HG03064 (cell line): Measurements from ENCODE around the gene TCF15.

Source experiments
- ATAC-seq: cut with Tn5 transposase; IDR thresholded peaks from one replicate; pipeline ENCODE4 v1.9.1; 2021; ENCODE audit warnings: low read depth; ENCODE audit not compliant: unreplicated experiment

TCF15 gene

DNA sequence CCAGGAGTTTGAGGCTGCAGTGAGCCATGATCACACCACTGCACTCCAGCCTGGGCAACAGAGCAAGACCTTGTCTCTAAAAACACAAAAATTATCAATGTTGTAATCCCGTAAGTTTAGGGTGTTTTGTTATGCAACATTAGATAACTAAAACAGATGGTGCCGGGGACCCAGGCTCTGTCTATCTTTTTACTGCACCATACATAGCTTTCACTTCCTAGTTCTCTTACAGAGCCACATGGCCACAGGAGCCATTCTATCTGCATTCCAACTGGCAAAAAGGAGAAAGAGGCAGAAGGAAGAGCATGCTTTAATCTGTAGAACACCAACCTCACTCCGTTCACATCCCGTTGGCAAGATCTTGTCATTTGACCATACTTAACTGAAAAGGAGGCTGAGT, 5.4 kb upstream of the TCF15 start:
- ATAC-seq: no peak

DNA sequence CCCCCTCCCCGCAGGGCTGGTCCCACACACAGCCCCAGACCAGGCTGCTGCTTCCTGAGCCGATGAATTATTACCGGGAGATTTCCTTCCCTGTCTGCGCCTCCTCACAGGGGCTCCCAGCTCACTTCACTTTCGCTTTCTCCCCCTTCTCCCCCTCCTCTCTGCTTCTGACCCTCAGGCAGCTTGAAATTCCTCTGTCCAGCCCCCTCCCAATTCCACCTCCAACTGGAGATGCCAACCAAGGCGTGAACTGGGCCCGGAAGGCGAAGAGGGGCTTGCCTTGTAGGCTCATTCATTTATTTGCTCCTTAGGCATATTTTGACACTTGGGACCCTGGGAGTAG, 1.7 kb upstream of the TCF15 start:
- no peak for ATAC-seq

DNA sequence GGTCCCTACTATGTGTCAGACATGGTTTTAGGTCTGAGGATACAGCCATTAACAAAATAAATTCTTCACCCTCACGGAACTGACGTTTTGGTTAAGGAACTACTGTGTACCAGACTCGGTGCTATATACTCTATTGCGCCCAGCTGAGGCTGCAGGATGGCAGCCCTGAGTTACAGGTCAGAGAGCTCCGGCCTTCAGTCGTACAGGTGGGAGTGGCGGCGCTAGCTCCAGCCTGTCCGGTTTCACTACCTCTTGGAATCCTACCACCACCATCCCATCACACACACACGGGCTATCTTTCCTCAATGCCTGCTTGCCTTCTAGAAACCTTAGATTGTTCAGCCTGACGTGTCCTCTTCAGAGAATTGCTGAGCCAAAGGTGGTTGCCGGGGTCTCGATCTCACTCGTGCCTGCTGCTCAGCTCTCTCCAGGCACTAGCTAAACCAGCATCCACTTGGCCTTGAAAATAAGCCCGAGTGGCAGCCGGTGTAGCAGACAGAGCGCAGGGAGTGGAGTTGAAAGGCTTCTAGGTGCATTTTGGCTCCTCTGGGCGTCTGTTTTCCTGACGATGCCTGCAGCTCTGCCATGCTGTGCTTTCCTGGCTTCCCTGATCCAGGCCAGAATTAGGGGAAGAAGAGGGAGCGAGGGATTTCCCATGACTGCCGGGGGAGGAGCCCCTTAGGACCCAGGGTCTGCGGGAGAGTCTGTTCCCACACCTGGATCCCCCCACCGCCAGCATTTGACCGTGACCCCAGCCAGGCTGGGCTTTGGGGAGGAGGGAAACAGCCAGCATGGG, 1.1 kb upstream of the TCF15 start:
- no peak for ATAC-seq

DNA sequence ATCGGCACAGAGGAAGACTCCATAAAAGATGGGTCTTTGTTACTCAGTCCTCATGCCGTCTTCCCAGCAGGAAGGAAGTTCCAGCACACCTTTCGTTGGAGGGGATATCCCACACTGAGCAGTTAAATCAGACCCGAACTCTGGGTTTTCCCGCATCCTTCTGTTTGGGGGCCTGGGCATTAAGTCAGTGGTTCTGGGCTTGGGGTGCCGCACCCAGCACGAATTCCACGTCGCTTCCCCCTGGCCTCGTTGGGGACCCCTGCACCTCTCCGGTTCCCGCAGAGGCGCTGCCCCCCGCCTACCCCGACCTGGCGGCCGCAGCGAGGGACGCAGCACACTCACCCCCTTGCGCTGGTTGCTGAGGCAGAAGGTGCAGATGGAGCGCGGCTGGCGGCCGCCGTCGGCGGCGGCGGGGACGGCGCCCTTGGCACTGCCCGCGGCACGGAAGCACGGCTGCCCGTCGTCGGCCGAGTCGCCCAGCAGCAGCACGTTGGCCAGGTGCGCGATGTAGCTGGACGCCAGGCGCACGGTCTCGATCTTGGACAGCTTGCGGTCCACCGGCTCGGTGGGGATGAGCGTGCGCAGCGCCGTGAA, 641 bp downstream of the TCF15 start:
- ATAC-seq: no peak

DNA sequence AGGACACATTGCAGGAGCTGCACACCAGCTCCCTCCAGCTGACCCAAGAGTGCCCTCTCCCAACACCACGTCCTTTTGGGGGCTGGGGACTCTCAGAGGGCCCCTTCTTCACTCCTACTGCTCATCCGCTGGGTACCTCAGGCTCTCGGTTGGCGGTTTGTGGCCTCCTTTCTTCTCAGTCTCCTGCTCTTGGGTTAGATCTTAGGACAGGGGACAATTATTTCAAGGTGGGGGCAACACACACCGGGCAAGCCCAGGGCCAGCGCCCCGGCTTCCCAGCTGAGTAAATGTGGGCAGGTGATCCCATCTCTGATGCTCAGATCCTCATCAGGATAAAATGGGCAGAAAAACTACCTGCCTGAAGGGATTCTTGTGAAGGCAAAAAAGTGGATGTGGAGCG, 1.1 kb downstream of the TCF15 start:
- no peak for ATAC-seq

DNA sequence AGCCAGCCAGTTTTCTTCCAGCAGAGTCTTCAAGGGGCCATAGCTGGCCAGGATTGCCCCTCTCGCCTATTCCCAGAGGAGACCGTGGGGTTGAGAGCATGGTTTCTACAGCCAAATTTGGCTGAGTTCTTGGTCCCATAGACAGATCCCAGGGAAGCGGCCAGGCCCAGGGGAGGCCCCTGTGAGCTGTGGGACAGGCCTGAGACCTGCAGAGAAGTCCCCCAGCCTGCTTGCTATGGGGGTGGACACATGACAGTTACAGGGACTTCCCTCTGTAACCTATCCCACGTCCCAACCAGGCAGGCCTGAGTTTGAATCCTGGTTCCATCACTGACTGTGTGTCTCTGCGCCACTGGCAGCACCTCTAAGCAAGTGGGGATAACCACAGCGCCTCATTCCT, 2.6 kb downstream of the TCF15 start:
- ATAC-seq: no peak

DNA sequence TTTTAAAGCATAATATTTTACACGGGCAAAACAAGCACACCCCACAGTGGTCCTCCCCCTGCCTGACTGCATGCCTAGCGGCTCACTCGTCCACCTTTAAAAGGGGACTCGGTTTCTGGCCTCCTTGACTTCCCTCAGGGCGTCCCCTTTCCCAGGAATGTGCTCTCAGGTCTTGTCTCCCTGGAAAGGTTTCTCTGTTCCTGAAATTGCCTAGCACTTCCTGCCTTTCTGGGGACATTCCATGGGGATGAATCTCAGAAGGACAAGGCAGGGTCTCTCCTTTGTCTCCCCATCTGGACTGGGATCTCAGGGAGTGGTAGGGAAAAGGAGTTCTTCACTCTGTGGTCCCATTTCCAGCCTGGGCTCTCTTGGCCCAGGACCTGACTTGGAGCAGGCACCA, 4.9 kb downstream of the TCF15 start:
- ATAC-seq: no peak

DNA sequence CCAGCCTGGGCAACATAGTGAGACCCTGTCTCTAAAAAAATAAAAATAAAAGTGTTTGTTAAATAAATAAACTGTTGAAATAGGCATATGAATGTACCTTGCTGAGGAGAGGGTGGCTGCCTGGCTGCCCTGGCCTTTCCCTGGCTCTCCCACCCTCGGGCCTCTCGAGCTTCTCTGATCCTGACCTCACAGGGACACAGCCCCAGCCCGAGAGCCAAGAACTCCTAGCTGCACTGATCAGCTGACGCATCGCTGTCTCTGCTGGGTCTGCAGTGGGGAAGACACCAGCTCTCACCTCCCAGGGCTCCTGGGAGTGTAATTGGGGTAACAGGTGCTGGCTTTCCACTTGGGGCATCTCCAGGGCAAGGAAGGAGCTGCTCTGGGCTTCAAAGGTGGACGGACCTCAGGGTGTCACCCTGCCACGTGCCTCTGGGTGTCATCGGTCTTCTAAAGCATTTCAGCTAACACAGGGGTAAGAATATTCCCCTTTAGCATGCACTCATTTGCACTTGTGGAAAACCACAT, 6.9 kb downstream of the TCF15 start:
- ATAC-seq: no peak

DNA sequence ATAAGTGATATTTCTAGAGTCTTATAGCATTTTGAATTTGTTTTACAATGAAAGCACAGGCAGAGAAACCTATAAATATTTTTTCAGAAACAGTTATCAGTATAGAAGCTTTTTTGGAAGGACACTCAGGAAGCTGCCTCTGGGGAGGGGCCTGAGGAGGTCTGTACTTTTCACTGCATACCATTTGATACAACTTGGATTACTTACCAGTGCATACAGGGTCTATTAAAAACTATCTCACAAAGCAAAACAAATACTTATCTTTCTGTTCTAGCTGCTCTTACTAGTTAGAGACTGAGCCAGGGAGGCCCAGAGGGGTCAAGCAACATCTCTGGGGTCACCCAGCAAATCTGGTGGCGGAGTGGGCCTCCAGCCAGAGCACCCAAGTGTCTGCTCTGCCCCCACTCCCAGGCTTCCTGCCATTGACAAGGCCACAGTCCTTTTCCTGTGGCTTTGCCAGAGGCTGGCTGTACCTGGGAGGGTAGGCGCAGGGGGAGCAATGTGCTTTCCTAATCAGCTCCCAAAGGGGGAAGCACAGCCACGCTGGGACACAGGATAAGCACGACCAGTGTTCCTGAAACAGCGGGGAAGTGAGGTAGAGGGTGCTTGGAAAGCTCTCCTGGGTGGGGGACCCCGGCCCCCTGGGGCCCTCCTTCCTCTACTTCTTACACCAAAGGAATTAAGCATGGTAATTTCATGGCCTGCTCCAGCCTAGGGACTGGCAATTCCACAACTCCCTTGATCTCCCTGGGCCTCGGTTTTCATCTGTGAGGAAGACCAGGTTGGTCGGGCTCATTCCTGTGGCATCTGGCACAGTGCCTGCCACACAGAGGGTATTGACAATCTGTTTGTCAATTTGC, 7.8 kb downstream of the TCF15 start:
- ATAC-seq: no peak

DNA sequence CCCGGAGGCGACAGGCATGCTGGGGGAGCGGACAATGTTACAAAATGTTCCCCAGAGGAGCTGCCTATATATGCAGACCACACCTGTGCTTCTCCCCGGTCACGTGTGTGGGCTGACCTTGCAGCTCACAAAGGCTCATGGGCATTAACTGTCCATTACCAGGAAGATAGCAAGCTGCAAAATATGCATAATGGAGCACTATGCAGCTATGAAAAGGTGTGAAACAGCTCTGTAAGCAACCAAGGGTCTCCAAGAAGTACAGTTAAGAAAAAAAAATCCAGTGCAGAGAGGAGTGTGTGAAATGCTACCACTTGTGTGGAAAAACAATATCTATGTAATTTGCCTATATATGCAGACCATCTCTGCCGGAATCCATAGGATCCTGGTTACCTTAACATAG, 9.4 kb downstream of the TCF15 start:
- no peak for ATAC-seq

DNA sequence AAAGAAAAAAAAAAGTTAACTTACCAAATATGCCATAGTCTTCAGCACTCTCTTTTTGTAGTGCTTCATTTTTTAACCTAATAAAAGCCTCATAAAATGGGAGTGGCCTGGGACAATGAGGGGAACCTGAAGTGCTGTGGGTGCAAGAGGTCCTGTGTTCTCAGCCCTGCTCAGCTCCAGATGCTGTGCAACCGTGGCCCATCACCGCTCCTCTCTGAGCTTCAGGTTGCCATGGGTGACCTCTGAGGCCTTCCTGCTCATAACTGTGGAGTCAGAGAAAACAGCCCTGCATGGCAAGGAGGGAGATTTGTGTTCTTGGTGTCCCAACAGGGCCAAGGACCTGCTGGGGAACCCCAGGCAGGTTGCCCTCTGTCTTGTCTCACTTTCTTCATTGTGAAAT, 10.0 kb downstream of the TCF15 start:
- ATAC-seq: no peak

DNA sequence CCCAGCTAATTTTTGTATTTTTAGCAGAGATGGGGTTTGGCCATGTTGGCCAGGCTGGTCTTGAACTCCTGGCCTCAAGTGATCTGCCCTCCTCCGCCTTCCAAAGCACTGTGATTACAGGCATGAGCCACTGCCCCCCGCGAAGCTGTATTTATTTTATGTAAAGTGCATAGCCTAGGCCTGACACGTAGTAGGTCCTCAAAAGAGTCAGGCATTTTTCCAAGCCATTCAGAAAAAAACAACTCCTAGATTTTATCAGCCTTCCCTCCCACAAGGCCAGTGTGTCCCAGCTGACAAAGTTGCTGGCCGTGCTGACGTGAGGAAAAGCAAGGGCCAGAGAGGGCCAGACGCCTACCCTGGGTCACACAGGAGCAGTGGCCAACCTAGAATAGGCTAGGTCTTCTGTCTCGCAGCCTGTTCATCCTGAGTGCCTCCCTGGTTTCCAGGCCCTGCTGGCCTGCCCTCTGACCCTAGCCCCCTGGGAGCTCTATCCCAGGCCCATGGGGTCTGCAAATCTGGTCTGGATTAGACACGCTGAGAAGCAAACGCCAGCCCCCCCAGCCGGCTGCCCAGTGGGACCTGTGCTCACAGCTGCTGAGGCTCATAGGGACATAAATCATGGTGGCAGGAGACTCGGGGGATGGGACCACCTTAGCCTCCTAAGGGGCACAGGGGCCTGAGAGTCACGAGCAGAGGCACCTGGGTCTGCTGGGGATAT, 11.8 kb downstream of the TCF15 start:
- no peak for ATAC-seq

DNA sequence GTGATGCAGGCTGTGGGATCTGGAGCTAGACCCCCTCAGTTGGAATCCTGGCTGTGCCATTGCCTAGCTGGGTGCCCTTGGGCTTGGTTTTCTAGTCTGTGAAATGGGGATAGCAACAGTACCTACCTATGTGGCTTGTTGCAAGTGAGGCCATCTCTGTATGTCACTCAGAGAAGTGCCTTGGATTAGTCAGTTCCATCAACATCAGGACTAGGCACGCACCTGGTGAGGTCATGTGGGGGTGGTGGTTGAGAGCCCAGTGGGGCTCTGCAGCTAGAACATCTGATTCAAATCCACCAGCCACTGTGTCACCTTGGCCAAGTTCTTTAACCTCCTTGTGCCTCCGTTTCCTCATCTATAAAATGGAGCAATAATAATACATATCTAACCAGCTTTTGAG, 12.5 kb downstream of the TCF15 start:
- no peak for ATAC-seq

DNA sequence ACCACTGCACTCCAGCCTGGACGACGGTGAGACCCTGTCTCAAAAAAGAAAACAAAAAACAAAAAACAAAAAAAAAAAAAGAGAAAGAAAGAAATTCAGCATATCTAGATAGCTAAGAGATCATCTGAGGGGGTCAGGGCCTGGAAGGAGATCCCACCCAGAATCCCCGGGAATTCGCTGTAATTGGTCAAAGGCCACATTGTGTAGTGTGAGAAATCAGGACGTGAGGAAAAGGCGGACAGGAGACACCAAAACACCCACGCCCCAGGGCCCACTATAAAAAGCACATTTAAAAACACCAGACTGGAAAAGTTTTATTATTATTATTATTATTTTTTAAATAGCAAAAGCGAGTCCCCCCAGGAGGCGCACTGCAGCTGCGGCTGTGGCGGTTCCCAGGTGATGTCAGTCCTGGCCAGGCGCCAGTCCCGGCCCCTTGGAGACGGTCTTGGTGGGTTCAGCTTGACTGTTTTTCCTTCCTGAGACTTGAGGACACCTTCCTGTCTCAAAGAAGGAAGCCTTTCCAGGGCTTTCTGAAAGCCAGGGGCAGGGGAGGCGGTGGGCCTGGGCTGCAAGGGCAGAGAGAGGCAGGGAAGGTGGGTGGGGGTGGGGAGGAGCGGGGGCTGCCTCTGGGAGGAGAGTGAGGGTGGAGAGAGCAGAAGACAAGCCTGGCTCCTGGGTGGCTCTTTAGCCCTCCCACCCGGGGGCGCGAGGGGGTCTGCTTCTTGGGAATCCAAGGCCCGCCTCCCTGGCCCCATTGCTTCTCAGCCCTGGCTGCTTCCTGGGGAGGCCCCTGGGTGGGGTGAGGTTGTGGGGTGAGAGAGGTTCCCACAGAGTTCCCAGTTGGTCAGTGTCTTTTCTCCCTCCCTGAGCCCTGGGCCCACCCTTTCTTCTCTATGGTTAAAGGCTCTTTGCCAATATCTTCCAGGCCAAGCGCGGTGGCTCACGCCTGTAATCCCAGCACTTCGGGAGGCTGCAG, 14.5 kb downstream of the TCF15 start:
- ATAC-seq: no peak

DNA sequence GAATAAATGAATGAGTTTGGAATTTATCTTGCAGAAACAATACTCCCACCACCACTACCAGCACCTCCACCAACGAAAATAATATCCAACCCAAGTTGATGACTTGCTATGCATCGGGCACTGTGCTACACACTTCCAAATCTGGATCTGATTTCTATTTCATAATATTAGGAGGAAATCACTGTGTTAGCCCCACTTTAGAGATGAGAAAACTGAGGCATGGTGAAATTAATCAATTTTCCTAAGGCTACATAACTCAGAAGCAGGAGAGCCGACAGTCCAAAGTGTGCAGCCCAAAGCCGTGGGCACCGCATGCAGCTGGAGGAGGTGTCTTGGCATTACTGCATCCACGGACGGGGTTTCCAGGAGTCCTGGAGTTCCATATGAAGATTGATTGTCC, 17.6 kb downstream of the TCF15 start:
- ATAC-seq: no peak

DNA sequence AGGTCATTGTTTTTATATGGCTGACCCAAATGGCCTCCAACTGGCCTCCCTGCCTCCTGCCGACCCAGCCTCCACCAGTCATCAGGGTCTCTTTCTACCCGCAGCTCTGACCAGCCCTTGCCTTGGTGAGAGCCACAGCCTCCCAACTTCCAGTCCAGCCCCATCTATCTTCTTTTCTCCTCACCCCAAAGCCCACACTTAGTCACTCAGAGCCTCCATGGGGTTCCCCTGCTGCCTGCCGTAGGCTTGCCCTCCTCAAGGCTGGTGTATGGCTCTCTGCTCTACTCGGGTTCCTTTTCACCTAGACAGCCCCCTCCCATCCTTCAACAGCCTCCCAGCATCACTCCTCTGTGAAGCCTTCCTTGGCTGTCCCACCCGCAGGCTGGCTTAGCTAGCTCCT, 18.2 kb downstream of the TCF15 start:
- no peak for ATAC-seq

DNA sequence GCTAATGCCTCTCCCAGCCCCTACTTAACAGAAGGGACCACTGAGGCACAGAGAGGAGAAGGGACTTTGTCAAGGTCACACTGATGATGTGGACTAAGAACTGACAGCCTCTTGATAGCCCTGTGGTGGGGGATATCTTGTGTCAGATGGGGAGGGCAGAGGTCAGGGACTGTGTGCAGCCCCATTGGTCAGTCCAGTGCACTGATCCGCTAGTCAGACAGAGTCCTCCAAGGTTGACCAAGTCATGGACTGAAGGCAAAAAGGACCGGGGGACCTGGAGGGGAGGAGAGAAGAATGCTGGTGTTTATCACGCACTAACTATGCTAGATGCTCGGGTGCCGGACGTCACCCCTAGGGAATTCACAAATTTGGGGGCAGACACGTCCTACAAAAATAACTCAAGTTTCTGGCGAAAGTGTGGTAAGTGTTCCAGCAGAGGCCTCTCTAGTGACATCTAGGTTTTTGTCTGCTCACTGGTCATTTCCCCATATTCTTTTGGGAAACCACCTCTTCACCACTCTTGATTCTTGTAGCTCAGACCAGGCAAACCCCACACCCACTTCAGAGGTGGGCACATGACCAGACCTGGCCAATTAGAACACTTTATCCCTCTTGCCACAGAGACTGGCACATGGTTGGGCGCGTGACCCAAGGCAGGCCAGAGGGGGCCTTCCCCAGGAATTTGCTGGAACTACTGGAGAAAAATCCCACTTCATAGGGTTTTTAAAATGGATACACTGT, 21.0 kb downstream of the TCF15 start:
- no peak for ATAC-seq

DNA sequence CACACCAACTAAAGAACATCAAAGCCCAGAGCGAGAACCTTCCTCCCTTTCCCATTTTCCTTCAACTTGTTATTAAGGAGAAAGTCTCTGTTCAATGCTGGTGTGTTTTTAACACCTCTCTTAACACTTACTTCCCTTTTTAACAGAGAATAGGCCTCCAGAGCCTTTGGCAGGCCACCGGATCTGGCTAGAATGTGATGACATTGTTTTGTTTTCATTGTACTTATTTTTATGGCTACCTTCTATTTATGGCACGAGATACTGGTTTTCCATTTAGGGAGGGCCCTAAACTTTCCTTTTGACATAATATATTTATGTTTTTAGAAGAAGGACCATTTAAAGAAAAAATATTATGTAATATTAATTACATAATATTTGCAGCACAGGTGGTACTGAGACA, 21.6 kb downstream of the TCF15 start:
- ATAC-seq: no peak

DNA sequence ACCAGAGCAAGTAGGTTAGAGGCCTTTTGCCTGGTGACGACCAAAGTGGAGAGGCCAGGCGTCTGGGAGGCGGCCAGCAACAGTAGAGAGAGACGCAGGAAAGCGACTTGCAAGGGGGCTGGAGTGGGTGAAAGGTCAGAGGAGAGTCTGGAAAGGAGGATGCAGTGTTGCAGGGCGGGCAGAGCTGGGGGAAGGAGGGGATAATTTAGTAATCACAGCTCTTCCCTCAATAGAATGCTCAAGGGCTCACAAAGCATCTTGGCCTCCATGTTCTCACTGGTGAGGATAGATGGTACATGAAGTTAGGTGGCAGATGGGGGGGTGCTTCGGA, 25.2 kb downstream of the TCF15 start:
- no peak for ATAC-seq
